Measurements from ENCODE around the gene ADM. TPM values are rescaled to one million over a fixed set of nuclear protein-coding genes. Genes with fewer than 3 reads are reported as not detected.

The ADM gene
- total and polyA plus RNA-seq, 2 donors (not counting 1 experiment from before 2014, with no cell fraction given): 2.3 to 10.4 TPM

DNA sequence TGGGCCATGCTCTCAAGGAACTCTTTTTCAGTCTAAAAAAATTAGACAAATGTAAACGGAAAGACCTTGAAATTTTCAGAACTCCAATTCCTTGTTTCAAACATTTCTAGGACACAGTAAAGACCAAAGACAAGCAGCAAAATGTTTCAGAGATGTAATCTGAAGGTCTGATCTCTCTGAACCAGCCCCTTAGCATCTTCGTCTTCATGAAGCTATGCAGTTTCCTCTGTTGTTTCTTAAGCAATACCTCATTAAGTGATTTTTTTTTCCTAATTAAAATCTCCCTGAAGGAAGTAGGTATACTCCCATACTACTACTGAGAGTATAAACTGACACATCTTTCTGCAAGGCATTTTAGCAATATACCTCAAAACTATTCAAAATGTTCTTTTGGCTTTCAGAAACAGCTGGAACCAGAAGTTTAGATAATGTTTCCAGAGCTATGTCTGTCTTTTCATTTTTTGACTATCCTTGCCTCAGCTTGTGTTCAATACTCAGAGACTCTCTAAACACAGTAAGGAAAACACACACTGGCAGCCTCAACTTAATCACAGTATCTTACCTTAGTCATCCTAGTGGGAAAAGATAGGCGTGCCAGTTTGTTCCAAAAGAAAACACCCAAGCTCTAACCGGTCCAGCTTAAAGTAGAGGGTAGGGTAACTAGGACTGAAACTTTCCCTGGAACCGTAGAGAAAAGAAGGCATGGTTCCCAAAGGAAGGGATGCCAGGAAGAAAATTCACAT is 36.0 kb upstream of the ADM start:
- no peak overlapping the region for H3K4me3 ChIP-seq (ENCODE audit: control extremely low read depth in 1 of 5, extremely low read depth in 1 of 5, insufficient read depth in 1 of 5, low read depth in 2 of 5, low read length in 4 of 5)
- no CpG with 5 or more reads among the region's 5 CpGs for WGBS (ENCODE audit: insufficient coverage)
- H3K9me3 Mint-ChIP-seq (ENCODE audit: insufficient read depth): no peaks in the 10 kb centered on the region
- H3K27ac Mint-ChIP-seq: no peak overlapping the region
- no peaks in the 10 kb centered on the region for H3K79me2 ChIP-seq (ENCODE audit: control insufficient read depth, insufficient read depth, low read length)
- H3K36me3 ChIP-seq (replicated peaks in 1 of 2; ENCODE audit: control extremely low read depth in 1 of 2, control insufficient read depth in 1 of 2, extremely low read depth in 1 of 2, insufficient read depth in 2 of 2, low read length in 1 of 2): no peaks in the 10 kb centered on the region
- ChIA-PET CTCF (interaction anchor here (0.8 kb wide), 1 partner anchor 10 kb away, joined by 3 read pairs; no protein-coding TSS in a partner anchor), POLR2A (no interaction called here)
- no peaks in the 10 kb centered on the region for H4K20me1 ChIP-seq (ENCODE audit: control insufficient read depth, insufficient read depth, low read length, poor library complexity, severe bottlenecking)
- H3K9ac ChIP-seq (ENCODE audit: low read length): no peak overlapping the region
- no peak overlapping the region for H3K4me2 ChIP-seq (replicated peaks; ENCODE audit: low read depth, low read length, poor library complexity, severe bottlenecking)
- H2AFZ ChIP-seq (ENCODE audit: insufficient read depth, low read depth, low read length, poor library complexity, severe bottlenecking): no peak overlapping the region
- H3K4me1 Mint-ChIP-seq: no peaks in the 10 kb centered on the region
- H3K27me3 ChIP-seq (replicated peaks in 1 of 4; ENCODE audit: control extremely low read depth in 1 of 4, control insufficient read depth in 3 of 4, insufficient read depth in 4 of 4, low read length in 3 of 4): no peaks in the 10 kb centered on the region
- H3K27me3 Mint-ChIP-seq: peaks cover 13% of the 10 kb centered on the region
- no peaks in the 10 kb centered on the region for H3K9me3 ChIP-seq (ENCODE audit: control extremely low read depth in 1 of 3, control insufficient read depth in 2 of 3, insufficient read depth in 1 of 3, low read length in 2 of 3)
- no peak for DNase-seq
- peaks cover 0 to 3% of the 10 kb centered on the region in 2 donors for H3K4me1 ChIP-seq (ENCODE audit: control insufficient read depth in 2 of 2, insufficient read depth in 2 of 2, low read length in 2 of 2)
- no peak for TF ChIP-seq EZH2 (IDR thresholded peaks at IDR 0.05; ENCODE audit: borderline replicate concordance, insufficient read depth, low read depth, low read length, poor library complexity, severe bottlenecking)
- TF ChIP-seq, protein P1, sequence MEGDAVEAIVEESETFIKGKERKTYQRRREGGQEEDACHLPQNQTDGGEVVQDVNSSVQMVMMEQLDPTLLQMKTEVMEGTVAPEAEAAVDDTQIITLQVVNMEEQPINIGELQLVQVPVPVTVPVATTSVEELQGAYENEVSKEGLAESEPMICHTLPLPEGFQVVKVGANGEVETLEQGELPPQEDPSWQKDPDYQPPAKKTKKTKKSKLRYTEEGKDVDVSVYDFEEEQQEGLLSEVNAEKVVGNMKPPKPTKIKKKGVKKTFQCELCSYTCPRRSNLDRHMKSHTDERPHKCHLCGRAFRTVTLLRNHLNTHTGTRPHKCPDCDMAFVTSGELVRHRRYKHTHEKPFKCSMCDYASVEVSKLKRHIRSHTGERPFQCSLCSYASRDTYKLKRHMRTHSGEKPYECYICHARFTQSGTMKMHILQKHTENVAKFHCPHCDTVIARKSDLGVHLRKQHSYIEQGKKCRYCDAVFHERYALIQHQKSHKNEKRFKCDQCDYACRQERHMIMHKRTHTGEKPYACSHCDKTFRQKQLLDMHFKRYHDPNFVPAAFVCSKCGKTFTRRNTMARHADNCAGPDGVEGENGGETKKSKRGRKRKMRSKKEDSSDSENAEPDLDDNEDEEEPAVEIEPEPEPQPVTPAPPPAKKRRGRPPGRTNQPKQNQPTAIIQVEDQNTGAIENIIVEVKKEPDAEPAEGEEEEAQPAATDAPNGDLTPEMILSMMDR (IDR thresholded peaks at IDR 0.05): no peak
- H3K4me3 Mint-ChIP-seq: no peak overlapping the region
- ATAC-seq (ENCODE audit: low read depth): no peak
- intact Hi-C loops (cut with micrococcal nuclease): no loop called here
- H3K27ac ChIP-seq (ENCODE audit: low read length in 2 of 2): no peak overlapping the region

DNA sequence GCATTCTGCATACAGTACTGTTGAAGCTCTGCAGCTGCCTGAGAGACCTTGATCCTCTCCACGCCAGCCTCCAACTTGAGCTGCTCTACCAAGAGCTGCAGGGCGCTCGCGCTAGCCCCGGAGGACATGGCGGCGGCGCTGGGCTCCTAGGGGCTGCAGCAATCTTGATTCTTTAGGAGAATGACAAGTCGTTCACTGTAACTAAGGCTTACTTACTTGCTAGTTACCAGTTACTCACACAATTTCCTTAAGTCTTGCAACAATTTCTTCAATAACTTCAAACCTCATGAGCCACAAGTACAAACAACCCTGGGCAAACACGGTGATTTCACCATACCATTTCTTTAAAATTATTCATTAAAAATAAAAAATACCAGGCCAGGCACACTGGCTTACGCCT is 32.7 kb upstream of the ADM start:
- H3K79me2 ChIP-seq (ENCODE audit: control insufficient read depth, insufficient read depth, low read length): no peaks in the 10 kb centered on the region
- peaks cover 7% of the 10 kb centered on the region for H3K27me3 Mint-ChIP-seq
- intact Hi-C loops (cut with micrococcal nuclease): no loop called here
- ChIA-PET CTCF (no interaction called here), POLR2A (no interaction called here)
- no peaks in the 10 kb centered on the region for H3K27me3 ChIP-seq (replicated peaks in 1 of 4; ENCODE audit: control extremely low read depth in 1 of 4, control insufficient read depth in 3 of 4, insufficient read depth in 4 of 4, low read length in 3 of 4)
- H3K4me2 ChIP-seq (replicated peaks; ENCODE audit: low read depth, low read length, poor library complexity, severe bottlenecking): no peak overlapping the region
- no peaks in the 10 kb centered on the region for H3K9me3 Mint-ChIP-seq (ENCODE audit: insufficient read depth)
- H3K27ac Mint-ChIP-seq: no peak overlapping the region
- ATAC-seq (ENCODE audit: low read depth) (no peak), DNase-seq (no peak)
- no peak overlapping the region for H2AFZ ChIP-seq (ENCODE audit: insufficient read depth, low read depth, low read length, poor library complexity, severe bottlenecking)
- no peak overlapping the region for H3K9ac ChIP-seq (ENCODE audit: low read length)
- no peaks in the 10 kb centered on the region for H3K36me3 ChIP-seq (replicated peaks in 1 of 2; ENCODE audit: control extremely low read depth in 1 of 2, control insufficient read depth in 1 of 2, extremely low read depth in 1 of 2, insufficient read depth in 2 of 2, low read length in 1 of 2)
- H3K4me3 Mint-ChIP-seq: no peak overlapping the region
- peaks cover 0 to 4% of the 10 kb centered on the region in 2 donors for H3K4me1 ChIP-seq (ENCODE audit: control insufficient read depth in 2 of 2, insufficient read depth in 2 of 2, low read length in 2 of 2)
- no peak overlapping the region for H3K27ac ChIP-seq (ENCODE audit: low read length in 2 of 2)
- H4K20me1 ChIP-seq (ENCODE audit: control insufficient read depth, insufficient read depth, low read length, poor library complexity, severe bottlenecking): no peaks in the 10 kb centered on the region
- TF ChIP-seq, protein P1 (IDR thresholded peaks at IDR 0.05): no peak
- no peak for TF ChIP-seq EZH2 (IDR thresholded peaks at IDR 0.05; ENCODE audit: borderline replicate concordance, insufficient read depth, low read depth, low read length, poor library complexity, severe bottlenecking)
- no peaks in the 10 kb centered on the region for H3K9me3 ChIP-seq (ENCODE audit: control extremely low read depth in 1 of 3, control insufficient read depth in 2 of 3, insufficient read depth in 1 of 3, low read length in 2 of 3)
- H3K4me3 ChIP-seq (ENCODE audit: control extremely low read depth in 1 of 5, extremely low read depth in 1 of 5, insufficient read depth in 1 of 5, low read depth in 2 of 5, low read length in 4 of 5): no peak overlapping the region
- 92% methylated on average over 11 of the region's 11 CpGs for WGBS (ENCODE audit: insufficient coverage)
- H3K4me1 Mint-ChIP-seq: peaks cover 3% of the 10 kb centered on the region
